GM11168 (cell line): Measurements from ENCODE around the gene KLF7.

ENCODE experiments used
- in situ Hi-C: fragments of 300-500 bp; cut with MboI; formaldehyde crosslinking; loops from one replicate; pipeline ENCODE4 v1.12.0; 2022; ENCODE audit warnings: low sequenced_read_pairs; ENCODE audit not compliant: unreplicated experiment

The KLF7 gene

DNA sequence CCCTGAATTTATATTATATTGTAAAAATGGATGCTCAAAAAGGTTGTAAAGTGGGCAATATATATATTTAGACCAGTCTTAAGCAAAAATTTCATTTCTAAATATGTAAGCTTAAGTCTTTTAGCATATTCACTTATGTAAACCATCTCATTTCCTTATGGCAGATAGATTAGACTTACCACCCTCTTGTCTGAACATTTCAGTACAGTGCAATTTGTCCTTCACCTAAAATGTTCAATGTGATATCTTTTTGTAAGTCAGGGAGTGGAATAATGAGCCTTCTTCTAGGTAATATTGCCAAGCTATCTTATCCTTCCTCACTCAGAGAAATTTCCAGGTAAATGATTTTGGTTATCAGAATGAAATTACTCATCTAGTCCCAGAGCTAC, 92.3 kb downstream of the KLF7 start:
- in situ Hi-C loops: no loop called here

DNA sequence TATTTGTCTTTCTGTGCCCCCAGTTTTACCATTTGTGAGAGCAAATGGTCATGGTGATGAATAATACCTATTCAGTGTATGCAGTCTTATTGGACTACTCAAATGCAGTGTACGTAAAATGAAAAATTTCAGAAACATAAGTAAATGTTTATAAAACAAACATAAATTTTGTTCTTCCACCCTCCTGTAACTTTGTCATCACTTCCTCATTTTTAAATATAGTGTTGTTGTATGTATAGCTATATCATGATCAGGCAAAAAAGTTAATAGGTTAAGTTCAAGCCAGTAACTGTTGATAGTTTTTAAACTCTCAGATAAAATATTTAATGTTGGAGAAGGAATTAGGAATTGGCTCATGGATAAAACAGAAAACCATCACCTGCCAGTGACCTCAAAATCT, 93.2 kb downstream of the KLF7 start:
- in situ Hi-C loops: no loop called here

DNA sequence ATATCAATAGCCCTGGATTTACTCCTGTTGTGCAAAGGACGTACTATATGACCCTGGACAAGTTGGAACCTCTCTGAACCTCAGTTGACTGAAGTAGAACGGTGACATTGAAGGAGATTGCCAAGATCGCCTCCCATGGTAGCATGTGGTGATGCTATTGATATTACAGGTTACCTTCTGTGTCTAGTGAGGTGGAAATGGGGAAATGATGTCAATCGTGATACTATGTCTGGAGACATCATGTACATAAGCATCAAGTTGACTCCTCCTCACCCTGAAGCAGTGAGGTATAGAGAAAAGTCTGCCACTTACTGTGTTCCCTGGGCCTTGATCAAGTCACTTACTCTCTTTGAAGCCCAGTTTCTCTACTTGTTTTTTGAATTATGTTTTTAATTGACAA, 93.9 kb downstream of the KLF7 start:
- in situ Hi-C loops: no loop called here

- in situ Hi-C loops: no loop called here
These were observed 98.3 kb downstream of the KLF7 start for GRCh38 chr2:207067473-207067872.

DNA sequence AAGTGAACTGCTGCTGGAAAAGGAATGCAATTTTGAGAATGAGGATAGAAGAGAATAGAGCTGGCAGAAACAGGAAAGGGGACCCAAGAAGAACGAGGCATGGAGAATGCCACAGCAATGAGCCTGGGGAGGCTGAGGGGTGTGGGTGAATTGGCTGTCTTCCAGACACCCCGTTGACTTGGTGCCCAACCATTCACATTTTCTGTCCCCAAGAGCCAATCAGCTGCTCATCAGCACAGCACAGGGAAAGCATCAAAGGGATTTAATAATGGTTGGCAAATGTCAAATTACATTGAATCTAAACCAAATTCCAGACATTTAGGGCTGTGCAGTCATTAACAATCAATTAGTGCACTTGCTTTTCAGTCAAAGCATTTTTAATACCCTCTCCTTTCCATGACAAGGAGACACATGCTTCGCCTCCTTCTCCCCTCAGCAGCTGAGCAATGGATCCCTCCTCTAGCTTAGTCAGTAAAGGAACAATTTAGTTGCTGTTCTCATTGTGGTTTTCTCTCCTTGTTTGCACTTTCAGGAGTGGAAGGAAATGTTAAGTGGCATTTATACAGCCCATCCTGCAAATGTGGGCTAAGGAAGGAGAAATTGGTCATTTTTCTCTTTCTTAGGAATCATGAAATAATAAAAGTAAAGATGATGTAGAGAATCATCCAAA, 98.8 kb downstream of the KLF7 start:
- in situ Hi-C loops: no loop called here

DNA sequence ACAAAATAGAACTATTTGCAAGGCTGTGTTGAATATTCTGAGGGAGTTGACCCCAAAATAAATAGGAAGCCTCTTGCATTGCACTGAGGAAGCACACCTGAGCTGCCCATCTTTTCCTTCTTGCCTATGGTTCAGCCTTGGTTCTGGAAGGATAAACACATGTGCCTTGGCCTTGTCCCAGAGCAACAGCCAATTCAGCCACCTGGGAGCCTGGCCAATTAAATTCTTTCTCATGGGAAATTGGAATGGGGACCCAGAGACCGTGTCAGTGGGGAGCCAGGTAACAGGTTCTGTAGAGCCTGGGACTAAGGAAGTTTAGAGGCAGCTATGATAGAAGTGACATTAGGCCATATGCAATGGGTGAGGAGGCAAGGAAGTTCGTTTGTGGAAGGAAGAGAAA, 99.6 kb downstream of the KLF7 start:
- in situ Hi-C loops: no loop called here

- in situ Hi-C loops: no loop called here
These were observed 101.5 kb downstream of the KLF7 start for GRCh38 chr2:207064128-207064690.

DNA sequence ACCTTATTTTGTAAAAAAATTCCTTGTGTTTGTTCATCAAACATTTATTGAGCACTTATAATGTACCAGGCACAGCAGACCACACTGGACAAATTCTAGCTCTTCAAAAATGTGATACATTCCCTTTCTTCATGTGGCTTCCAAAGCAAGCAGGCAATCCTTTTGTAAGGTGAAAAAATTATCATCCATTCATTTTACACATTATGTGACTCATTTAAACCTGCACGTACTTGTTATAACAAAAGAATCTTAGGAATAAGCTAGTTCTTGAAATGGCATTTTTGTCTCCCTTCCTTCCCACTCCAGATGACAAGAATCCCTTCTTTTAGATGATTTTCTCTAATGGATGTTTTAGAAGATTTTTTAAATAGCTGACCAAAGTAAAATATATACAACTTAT, 104.6 kb downstream of the KLF7 start:
- in situ Hi-C loops: no loop called here

GRCh38 chr2:207055257-207055656, 110.5 kb downstream of the KLF7 start:
- in situ Hi-C loops: no loop called here

DNA sequence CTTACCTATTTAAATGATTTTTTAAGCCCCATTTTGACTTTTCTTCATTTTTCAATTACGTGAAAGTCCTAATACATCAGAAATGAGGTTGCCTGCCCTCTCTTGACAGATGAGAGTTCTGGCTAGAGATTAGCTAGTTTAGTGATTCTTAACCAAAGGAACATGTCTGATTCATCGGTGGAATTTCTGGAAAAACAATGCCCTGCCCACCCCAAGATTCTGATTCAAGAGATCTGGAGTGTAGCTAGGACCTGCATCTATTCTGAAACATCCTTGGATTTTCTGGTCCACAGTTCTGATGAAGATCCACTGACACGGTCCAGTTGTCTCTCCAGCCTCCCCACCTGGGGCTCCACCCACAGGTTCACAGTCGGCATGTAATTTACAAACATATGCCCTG, 111.2 kb downstream of the KLF7 start:
- in situ Hi-C loops: no loop called here

- in situ Hi-C loops: no loop called here
These were observed 114.3 kb downstream of the KLF7 start for GRCh38 chr2:207051385-207051965.

GRCh38 chr2:207049122-207049521, 116.6 kb downstream of the KLF7 start:
- in situ Hi-C loops: no loop called here

GRCh38 chr2:207048416-207048815, 117.3 kb downstream of the KLF7 start:
- in situ Hi-C loops: no loop called here

- in situ Hi-C loops: no loop called here
These were observed 119.0 kb downstream of the KLF7 start for GRCh38 chr2:207046724-207047123.

- in situ Hi-C loops: no loop called here
These were observed 120.2 kb downstream of the KLF7 start for GRCh38 chr2:207045531-207045930.

DNA sequence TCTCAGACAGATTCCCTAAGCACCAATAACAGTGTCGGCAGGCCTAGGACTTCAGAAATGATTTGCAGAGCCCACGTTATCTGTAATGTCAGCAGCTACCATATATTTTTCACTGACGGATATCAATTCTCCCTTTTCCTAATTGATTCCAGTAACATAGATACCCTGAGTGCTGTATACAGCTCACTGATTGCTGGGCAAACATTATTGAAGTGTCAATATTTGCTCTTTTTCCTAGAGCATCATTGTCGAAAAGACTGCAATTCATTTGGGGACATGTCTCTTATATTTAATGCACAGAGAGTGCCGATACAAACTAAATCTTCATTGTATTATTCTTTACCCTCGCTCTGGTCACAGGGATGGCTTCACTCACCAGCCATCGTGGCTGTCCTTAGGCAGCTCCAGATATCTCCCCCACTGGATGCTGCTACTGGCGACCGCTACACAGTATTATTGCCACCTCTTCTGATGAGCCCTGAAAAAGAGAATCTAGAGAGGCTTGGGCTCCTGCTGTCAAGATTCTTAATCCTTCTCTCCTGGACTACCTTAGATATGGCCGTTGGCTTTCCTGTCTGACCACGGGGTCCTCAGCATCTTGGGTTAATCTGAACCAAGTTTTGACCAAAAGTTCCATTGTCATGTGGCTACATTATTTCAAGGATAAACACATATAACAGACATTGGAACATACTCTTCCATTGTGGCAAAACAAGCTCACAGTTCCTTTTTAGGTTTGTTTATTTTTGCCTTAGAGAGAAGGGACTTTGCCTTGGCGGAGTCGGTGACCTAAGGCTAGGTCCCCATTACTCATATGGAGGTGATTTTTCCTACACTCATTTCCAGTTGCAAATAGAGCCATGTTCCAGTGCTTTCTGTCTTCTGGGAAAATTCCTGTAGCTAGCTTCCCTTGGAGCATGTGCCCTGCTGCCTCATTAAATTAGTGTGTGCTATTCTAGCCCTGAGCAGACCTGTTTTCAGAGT, 121.1 kb downstream of the KLF7 start:
- in situ Hi-C loops: no loop called here

GRCh38 chr2:207042841-207043240, 122.9 kb downstream of the KLF7 start:
- in situ Hi-C loops: no loop called here

DNA sequence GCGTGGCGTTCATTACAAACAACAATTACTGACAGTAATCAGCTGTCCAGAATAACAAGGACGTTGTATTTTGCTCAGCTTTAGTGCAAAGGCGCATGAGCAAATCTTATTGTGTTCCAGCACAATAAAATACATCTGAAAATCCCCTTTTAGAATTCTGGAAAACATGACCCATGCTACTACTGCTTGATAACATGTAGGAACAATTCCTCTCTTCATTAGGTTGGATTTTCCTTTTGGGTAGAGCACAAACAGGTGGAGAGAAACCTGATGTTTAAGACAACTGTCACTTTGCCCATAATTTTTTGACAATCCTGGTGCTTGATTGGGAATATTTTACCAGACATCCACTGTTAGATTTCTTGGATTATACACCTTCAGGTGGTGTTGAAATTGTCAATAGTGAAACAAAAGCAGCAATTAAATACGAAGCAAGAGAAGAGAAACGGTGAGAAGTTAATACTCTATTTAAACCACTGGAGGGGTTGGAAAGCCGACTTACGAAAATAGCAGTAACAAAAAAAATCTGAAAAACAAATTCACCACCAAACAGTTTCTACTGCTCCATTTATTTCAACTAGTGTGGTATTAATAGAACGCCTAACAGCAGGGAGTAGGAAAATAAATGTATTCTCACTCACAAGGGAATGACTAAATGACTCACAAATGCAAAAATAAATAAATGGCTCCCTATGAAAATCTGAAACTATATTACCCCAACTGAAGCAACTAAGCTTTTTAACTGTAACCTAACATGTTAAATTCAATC, 123.8 kb downstream of the KLF7 start:
- in situ Hi-C loops: no loop called here

DNA sequence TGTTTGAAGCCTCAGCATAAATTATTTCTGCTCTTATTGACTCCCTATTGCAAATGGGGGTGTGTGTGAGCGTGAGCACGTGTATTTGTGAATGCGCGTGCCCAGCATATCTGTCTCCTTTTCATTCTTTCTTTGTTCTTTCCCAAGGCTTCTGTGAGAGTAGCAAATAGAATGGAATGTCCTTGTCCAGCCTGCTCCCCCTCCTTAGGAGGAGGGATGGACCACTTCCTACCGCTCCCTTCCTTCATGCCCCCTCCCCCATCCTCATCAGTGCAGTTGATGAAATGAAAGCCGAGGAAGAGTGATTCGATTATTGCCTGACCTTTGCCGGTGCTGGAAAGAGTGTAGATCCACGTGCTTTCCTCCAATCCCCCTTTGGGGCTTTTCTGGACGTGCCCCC, 124.5 kb downstream of the KLF7 start:
- in situ Hi-C loops: no loop called here

DNA sequence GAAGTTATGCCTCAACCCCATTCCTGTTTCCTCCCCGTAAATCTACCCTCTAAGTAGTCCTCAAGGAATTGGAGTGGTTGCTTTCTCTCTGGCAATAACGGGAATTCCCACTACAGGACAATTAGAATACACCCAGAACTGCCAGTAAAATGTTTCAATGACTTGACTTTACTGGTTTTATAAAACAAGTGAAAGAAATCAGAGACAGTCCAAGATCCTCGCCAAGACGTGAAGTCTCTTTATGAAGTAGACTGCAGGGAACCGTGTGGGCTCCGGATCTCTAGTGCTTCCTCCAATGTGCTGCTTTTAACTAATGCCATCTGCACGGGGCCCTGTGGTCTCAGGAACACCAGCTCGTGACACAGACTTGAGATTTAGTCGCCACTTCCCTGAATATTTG, 125.1 kb downstream of the KLF7 start:
- in situ Hi-C loops: no loop called here
